ENCODE measurements around the gene AQP1.

The AQP1 gene

GRCh38 chr7:30968747-30969603, 57.3 kb downstream of the AQP1 start:
- no peak for DNase-seq
- TF ChIP-seq CTCF (IDR thresholded peaks at IDR 0.05), result no peak
- no peak overlapping the region for H3K27ac ChIP-seq

GRCh38 chr7:30969604-30969970, 57.9 kb downstream of the AQP1 start:
- H3K9me3 ChIP-seq, result no peaks in the 10 kb centered on the region
- no peak for TF ChIP-seq CTCF (IDR thresholded peaks at IDR 0.05)
- no peak for DNase-seq
- H3K27me3 ChIP-seq, result peaks cover 0 to 23% of the 10 kb centered on the region in 2 donors
- no peaks in the 10 kb centered on the region for H3K36me3 ChIP-seq
- no peak overlapping the region for H3K4me3 ChIP-seq
- H3K4me1 ChIP-seq, result peaks cover 0 to under 1% (median 0%) of the 10 kb centered on the region in 4 donors
- intact Hi-C loops (cut with DNase I; ENCODE audit: low total_unique reads), result no loop called here
- H3K27ac ChIP-seq, result no peak overlapping the region

More at GRCh38 chr7:30968747-30969603, 57.3 kb downstream of the AQP1 start:
- H3K27me3 ChIP-seq, result peaks cover 0 to 23% of the 10 kb centered on the region in 2 donors
- intact Hi-C loops (cut with DNase I; ENCODE audit: low total_unique reads), result no loop called here
- H3K9me3 ChIP-seq, result no peaks in the 10 kb centered on the region
- no peak overlapping the region for H3K4me3 ChIP-seq
- H3K36me3 ChIP-seq, result no peaks in the 10 kb centered on the region
- H3K4me1 ChIP-seq, result no peaks in the 10 kb centered on the region

GRCh38 chr7:30970074-30970473, 58.4 kb downstream of the AQP1 start:
- TF ChIP-seq CTCF (IDR thresholded peaks at IDR 0.05), result no peak
- Histone ChIP-seq H3K9me3 (no peaks in the 10 kb centered on the region), H3K4me3 (no peak overlapping the region), H3K27me3 (peaks cover 0 to 23% of the 10 kb centered on the region in 2 donors), H3K36me3 (no peaks in the 10 kb centered on the region), H3K27ac (no peak overlapping the region), H3K4me1 (peaks cover 0 to 3% (median 0%) of the 10 kb centered on the region in 4 donors)
- DNase-seq, result no peak
- intact Hi-C loops (cut with DNase I; ENCODE audit: low total_unique reads), result no loop called here

GRCh38 chr7:30970594-30971094, 59.0 kb downstream of the AQP1 start:
- no peak for DNase-seq
- no peak overlapping the region for H3K4me3 ChIP-seq
- intact Hi-C loops (cut with DNase I; ENCODE audit: low total_unique reads), result no loop called here
- H3K27me3 ChIP-seq, result peaks cover 0 to 23% of the 10 kb centered on the region in 2 donors
- no peak overlapping the region for H3K27ac ChIP-seq
- H3K9me3 ChIP-seq, result no peaks in the 10 kb centered on the region
- no peak for TF ChIP-seq CTCF (IDR thresholded peaks at IDR 0.05)
- no peaks in the 10 kb centered on the region for H3K36me3 ChIP-seq
- H3K4me1 ChIP-seq, result peaks cover 0 to 3% (median 0%) of the 10 kb centered on the region in 4 donors

GRCh38 chr7:30971440-30971839, 59.8 kb downstream of the AQP1 start:
- no peak for DNase-seq
- Histone ChIP-seq H3K9me3 (no peaks in the 10 kb centered on the region), H3K36me3 (no peaks in the 10 kb centered on the region), H3K4me1 (peaks cover 0 to 3% (median 0%) of the 10 kb centered on the region in 4 donors), H3K27me3 (peaks cover 0 to 23% of the 10 kb centered on the region in 2 donors), H3K4me3 (no peak overlapping the region), H3K27ac (no peak overlapping the region)
- no peak for TF ChIP-seq CTCF (IDR thresholded peaks at IDR 0.05)
- intact Hi-C loops (cut with DNase I; ENCODE audit: low total_unique reads), result no loop called here
